Heart left ventricle (tissue), 13 donors: Measurements from ENCODE around the gene MTARC2.

Experiments
- CTCF ChIP-seq, 12 donors: fragments of 200-600 bp; sonication (generic) in 4 of 12; IDR thresholded peaks; one replicate each; pipeline versions ENCODE4 v1.5.0 to v1.8.0; 2018 to 2022; ENCODE audit warnings: antibody characterized with exemption in 12 of 12, mild to moderate bottlenecking in 5 of 12
- POLR2A ChIP-seq, 2 donors: fragments of 450-650 bp; IDR thresholded peaks; one replicate each; pipeline ENCODE4 v1.6.1; 2017; ENCODE audit warnings: antibody characterized with exemption in 2 of 2, mild to moderate bottlenecking in 2 of 2, moderate library complexity in 2 of 2
- donor health status: ischemic (EF 13 %, LVEDD 7.1; RV severe dilation, severe dysfunction).
- donor health status: DM: no; HTN: yes; CAD: no.
- donor health status: DM: no; HTN: no; CAD: no.
- donor health status: ischemic (EF 25% LVEDD 6.9; RV normal size, moderate dysfunction).
- donor health status: ischemic (EF 25% LVEDD 5.7; RV mildly dilated, moderate dysfunction).
- donor health status: ischemic (EF 35%, LVEDD 5.7; RV mildly dilated, moderate dysfunction).
- donor health status: nonischemic (EF 11% LVEDD 7.7; RV severe dilation, severe dysfunction).
- donor health status: DM: yes; HTN: yes; CAD: no.
- donor health status: PGD.
- donor health status: ischemic (EF 29% LVEDD 5.4; RV normal size, mild dysfunction).
- donor health status: nonischemic (EF 23%, LVEDD 6.1; RV moderate dilation, normal function).

- no peak for TF ChIP-seq POLR2A (IDR thresholded peaks at IDR 0.05)
- TF ChIP-seq CTCF (IDR thresholded peaks at IDR 0.05), result no peak
Observed at GRCh38 chr1:220796530-220796929, 48.4 kb downstream of the MTARC2 start.
